HG02840 (cell line): ENCODE measurements around the gene HBP1.
"Not testable (repeated sequence)": the region's sequence is repeated elsewhere in the genome, so short reads cannot be mapped to it uniquely, and the experiment has no call there.

Experiments
- ATAC-seq: cut with Tn5 transposase; IDR thresholded peaks from one replicate; pipeline ENCODE4 v1.9.1; 2021; ENCODE audit warnings: mild to moderate bottlenecking, moderate library complexity, moderate number of reproducible peaks; ENCODE audit not compliant: unreplicated experiment, low FRiP score

HBP1 gene

GRCh38 chr7:107152011-107152410 is 16.8 kb upstream of the HBP1 start:
- no peak for ATAC-seq

GRCh38 chr7:107154826-107155225 is 14.0 kb upstream of the HBP1 start:
- no peak for ATAC-seq

GRCh38 chr7:107155726-107156125 is 13.1 kb upstream of the HBP1 start:
- not testable (repeated sequence) for ATAC-seq

- ATAC-seq: no peak
Measured at GRCh38 chr7:107157091-107157490, 11.7 kb upstream of the HBP1 start.

- no peak for ATAC-seq
Measured at GRCh38 chr7:107158028-107158427, 10.8 kb upstream of the HBP1 start.

GRCh38 chr7:107160389-107160788 is 8.4 kb upstream of the HBP1 start:
- ATAC-seq: no peak

GRCh38 chr7:107161415-107161814 is 7.4 kb upstream of the HBP1 start:
- ATAC-seq: no peak

GRCh38 chr7:107162475-107162874 is 6.3 kb upstream of the HBP1 start:
- ATAC-seq: no peak

- ATAC-seq: no peak
Measured at GRCh38 chr7:107164092-107164491, 4.7 kb upstream of the HBP1 start.

GRCh38 chr7:107165341-107165740 is 3.5 kb upstream of the HBP1 start:
- ATAC-seq: no peak

- ATAC-seq: no peak
Measured at GRCh38 chr7:107166736-107167426, 1.9 kb upstream of the HBP1 start.

GRCh38 chr7:107167483-107168232 is 1.1 kb upstream of the HBP1 start:
- ATAC-seq: no peak

GRCh38 chr7:107169120-107170050 is 582 bp downstream of the HBP1 start:
- no peak for ATAC-seq

- no peak for ATAC-seq
Measured at GRCh38 chr7:107170051-107170915, 1.5 kb downstream of the HBP1 start.

GRCh38 chr7:107171496-107171895 is 2.7 kb downstream of the HBP1 start:
- ATAC-seq: no peak

GRCh38 chr7:107172276-107173032 is 3.7 kb downstream of the HBP1 start:
- ATAC-seq: no peak

- no peak for ATAC-seq
Measured at GRCh38 chr7:107173191-107173590, 4.4 kb downstream of the HBP1 start.

- ATAC-seq: peak; percentile 39
Measured at GRCh38 chr7:107173691-107174406, 5.0 kb downstream of the HBP1 start.
